ENCODE measurements around the gene CERS4.

DNA sequence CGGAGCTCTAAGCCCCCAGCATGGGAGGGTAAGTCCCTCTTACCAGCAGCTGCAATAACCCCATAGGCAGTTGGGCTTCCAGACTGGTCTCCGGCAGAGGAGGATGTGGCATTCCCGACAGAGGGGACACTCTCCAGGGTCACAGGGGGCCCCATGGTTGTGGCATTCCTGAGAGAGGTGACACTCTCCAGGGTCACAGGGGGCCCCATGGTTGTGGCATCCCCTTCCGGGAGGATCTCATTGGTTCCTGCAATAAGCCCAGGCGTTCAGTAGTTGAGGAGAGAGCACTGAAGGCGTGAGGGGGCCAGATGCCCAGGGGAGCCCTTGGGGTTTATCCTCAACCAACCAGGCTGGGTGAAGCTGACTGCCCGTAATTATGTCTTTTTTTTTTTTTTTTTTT, 93.6 kb downstream of the CERS4 start:
- no peak for TF ChIP-seq CTCF (IDR thresholded peaks at IDR 0.05 in 8 of 11, conservative IDR thresholded peaks at IDR 0.05 in 3 of 11)
- no peak for TF ChIP-seq POLR2A (IDR thresholded peaks at IDR 0.05)
- no peak for TF ChIP-seq POLR2AphosphoS5 (IDR thresholded peaks at IDR 0.05)

Measured in spleen (tissue), 7 donors.